Uterus (tissue), 2 donors: ENCODE results near the gene CPNE4.

ENCODE experiments used
- POLR2A ChIP-seq, 2 donors: fragments of 450-650 bp; IDR thresholded peaks; one replicate each; pipeline ENCODE4 v1.6.1; 2016; ENCODE audit warnings: antibody characterized with exemption in 2 of 2, mild to moderate bottlenecking in 1 of 2, moderate library complexity in 1 of 2
- TF ChIP-seq, protein P1 (sequence below), 4 experiments: fragments of 200-600 bp in 2 of 4; fragments of 450-650 bp in 2 of 4; sonication (generic) in 2 of 4; IDR thresholded peaks; one replicate each; pipeline ENCODE4 v1.5.1; 2016 to 2019; ENCODE audit warnings: antibody characterized with exemption in 4 of 4, mild to moderate bottlenecking in 2 of 4, moderate library complexity in 1 of 4

DNA sequence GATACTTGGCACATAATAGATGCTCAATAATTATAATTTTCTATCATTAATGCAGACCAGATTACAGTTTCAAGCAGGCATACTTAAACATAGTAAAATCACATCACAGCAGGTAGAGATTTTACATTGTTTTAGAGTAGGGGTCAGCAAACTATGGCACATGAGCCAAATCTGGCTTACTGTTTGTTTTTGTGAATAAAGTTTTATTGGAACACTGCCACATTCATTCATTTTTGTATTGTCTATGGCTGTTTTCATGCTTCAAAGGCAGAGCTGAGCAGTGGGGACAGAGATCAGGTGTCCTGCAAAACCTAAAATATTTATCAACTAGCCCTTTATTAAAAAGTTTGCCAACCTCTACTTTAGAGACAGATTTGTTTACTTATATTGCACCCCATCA is 342.5 kb downstream of the CPNE4 start:
- TF ChIP-seq, protein P1, sequence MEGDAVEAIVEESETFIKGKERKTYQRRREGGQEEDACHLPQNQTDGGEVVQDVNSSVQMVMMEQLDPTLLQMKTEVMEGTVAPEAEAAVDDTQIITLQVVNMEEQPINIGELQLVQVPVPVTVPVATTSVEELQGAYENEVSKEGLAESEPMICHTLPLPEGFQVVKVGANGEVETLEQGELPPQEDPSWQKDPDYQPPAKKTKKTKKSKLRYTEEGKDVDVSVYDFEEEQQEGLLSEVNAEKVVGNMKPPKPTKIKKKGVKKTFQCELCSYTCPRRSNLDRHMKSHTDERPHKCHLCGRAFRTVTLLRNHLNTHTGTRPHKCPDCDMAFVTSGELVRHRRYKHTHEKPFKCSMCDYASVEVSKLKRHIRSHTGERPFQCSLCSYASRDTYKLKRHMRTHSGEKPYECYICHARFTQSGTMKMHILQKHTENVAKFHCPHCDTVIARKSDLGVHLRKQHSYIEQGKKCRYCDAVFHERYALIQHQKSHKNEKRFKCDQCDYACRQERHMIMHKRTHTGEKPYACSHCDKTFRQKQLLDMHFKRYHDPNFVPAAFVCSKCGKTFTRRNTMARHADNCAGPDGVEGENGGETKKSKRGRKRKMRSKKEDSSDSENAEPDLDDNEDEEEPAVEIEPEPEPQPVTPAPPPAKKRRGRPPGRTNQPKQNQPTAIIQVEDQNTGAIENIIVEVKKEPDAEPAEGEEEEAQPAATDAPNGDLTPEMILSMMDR (IDR thresholded peaks at IDR 0.05) = no peak
- no peak for TF ChIP-seq POLR2A (IDR thresholded peaks at IDR 0.05)
